HCT116 (cell line): Measurements from ENCODE around the gene TMEM119.

ENCODE experiments used
- CTCF ChIP-seq, 3 experiments: fragments of 200-600 bp in 1 of 3; sonication (generic) in 1 of 3; IDR thresholded peaks in 2 of 3; conservative IDR thresholded peaks in 1 of 3; 2 replicates each; pipeline ENCODE4 v1.5.1; 2012 to 2017; ENCODE audit warnings: low read depth in 2 of 3, low read length in 2 of 3, antibody characterized with exemption in 1 of 3, borderline replicate concordance in 1 of 3, control low read depth in 1 of 3, mild to moderate bottlenecking in 1 of 3, mixed read lengths in 1 of 3, mixed run types in 1 of 3, moderate library complexity in 1 of 3; ENCODE audit not compliant: insufficient read depth in 1 of 3
- POLR2AphosphoS5 ChIP-seq: IDR thresholded peaks from 2 replicates; pipeline ENCODE4 v1.6.1; 2011; ENCODE audit warnings: mild to moderate bottlenecking, low read depth, low read length, moderate library complexity
- TF ChIP-seq, protein P1 (sequence below): IDR thresholded peaks from 2 replicates; pipeline ENCODE4 v1.6.1; 2012; ENCODE audit warnings: low read depth

DNA sequence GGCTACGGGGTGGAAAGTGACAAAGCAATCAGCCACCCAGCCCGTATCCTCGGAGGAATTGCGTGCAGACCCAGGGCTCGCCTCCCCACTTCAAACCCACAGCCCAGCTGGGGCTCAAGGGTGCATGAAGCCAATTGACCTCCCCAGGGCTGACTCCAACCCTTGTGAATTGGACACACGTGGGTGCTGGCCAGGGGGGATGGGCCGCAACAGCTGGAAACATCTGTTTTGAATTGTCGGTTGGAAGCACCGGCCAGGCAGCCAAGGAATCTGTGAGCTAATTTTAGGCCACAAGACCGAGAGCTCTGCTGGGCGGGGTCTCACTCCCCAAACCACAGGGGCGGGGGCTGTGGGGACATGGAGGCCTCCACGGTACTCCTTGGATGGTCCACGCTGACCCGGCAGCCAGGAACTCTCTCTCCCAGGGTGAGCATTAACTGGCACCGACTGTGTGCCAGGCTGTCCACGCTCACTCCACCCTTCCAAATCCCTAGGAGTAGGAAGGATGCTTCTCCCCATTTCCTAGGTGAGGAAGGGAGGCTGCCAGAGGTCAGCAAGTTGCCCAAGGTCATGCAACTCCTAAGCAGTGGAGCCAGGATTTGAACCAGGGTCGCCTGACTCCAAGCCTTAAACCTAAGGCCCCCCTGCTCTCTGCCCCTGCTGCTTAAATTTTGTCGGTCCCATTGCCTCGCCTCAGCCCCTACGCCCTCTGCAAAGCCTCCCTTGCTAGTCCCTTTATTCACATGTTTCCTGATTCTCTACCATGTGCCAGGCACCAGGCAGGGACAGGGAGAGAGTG, 11.9 kb upstream of the TMEM119 start:
- TF ChIP-seq POLR2AphosphoS5, result no peak
- TF ChIP-seq, protein P1, sequence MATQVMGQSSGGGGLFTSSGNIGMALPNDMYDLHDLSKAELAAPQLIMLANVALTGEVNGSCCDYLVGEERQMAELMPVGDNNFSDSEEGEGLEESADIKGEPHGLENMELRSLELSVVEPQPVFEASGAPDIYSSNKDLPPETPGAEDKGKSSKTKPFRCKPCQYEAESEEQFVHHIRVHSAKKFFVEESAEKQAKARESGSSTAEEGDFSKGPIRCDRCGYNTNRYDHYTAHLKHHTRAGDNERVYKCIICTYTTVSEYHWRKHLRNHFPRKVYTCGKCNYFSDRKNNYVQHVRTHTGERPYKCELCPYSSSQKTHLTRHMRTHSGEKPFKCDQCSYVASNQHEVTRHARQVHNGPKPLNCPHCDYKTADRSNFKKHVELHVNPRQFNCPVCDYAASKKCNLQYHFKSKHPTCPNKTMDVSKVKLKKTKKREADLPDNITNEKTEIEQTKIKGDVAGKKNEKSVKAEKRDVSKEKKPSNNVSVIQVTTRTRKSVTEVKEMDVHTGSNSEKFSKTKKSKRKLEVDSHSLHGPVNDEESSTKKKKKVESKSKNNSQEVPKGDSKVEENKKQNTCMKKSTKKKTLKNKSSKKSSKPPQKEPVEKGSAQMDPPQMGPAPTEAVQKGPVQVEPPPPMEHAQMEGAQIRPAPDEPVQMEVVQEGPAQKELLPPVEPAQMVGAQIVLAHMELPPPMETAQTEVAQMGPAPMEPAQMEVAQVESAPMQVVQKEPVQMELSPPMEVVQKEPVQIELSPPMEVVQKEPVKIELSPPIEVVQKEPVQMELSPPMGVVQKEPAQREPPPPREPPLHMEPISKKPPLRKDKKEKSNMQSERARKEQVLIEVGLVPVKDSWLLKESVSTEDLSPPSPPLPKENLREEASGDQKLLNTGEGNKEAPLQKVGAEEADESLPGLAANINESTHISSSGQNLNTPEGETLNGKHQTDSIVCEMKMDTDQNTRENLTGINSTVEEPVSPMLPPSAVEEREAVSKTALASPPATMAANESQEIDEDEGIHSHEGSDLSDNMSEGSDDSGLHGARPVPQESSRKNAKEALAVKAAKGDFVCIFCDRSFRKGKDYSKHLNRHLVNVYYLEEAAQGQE, result no peak
- no peak for TF ChIP-seq CTCF (IDR thresholded peaks at IDR 0.05 in 2 of 3, conservative IDR thresholded peaks at IDR 0.05 in 1 of 3; ENCODE audit: borderline replicate concordance in 1 of 3, insufficient read depth in 1 of 3, low read depth in 2 of 3, low read length in 2 of 3)
